Lower leg skin (tissue), 3 donors: ENCODE measurements around the gene SINHCAF.

Experiments
- POLR2A ChIP-seq, 2 donors: fragments of 450-650 bp; IDR thresholded peaks; one replicate each; pipeline ENCODE4 v1.6.1; 2016 to 2017; ENCODE audit warnings: antibody characterized with exemption in 2 of 2, mild to moderate bottlenecking in 1 of 2, moderate library complexity in 1 of 2
- TF ChIP-seq, protein P1 (sequence below), 3 donors: fragments of 450-650 bp; IDR thresholded peaks; one replicate each; pipeline ENCODE4 v1.5.1; 2016; ENCODE audit warnings: antibody characterized with exemption in 3 of 3, mild to moderate bottlenecking in 3 of 3, moderate library complexity in 2 of 3

DNA sequence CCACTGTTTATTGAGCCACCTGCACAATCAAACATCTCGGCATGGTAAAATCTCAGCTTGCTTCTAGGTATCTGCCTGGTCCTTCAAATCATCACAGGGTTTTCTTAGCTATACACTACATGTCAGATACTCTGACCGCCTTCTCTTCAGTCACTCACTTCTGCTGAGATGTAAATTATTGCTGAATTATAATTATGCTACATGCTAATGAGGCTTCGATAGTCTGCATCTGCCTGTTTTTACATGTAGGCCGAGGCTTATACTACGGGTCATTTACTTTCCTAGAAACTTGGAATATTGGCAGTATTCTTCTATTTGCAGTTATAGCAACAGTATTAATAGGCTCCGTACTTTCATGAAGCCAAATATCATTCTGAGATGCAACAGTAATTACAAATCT is 77.6 kb downstream of the SINHCAF start:
- TF ChIP-seq, protein P1, sequence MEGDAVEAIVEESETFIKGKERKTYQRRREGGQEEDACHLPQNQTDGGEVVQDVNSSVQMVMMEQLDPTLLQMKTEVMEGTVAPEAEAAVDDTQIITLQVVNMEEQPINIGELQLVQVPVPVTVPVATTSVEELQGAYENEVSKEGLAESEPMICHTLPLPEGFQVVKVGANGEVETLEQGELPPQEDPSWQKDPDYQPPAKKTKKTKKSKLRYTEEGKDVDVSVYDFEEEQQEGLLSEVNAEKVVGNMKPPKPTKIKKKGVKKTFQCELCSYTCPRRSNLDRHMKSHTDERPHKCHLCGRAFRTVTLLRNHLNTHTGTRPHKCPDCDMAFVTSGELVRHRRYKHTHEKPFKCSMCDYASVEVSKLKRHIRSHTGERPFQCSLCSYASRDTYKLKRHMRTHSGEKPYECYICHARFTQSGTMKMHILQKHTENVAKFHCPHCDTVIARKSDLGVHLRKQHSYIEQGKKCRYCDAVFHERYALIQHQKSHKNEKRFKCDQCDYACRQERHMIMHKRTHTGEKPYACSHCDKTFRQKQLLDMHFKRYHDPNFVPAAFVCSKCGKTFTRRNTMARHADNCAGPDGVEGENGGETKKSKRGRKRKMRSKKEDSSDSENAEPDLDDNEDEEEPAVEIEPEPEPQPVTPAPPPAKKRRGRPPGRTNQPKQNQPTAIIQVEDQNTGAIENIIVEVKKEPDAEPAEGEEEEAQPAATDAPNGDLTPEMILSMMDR (IDR thresholded peaks at IDR 0.05), result no peak
- no peak for TF ChIP-seq POLR2A (IDR thresholded peaks at IDR 0.05)
